K562 (cell line): Measurements from ENCODE around the gene ATAD3C. TPM values are rescaled to one million over a fixed set of nuclear protein-coding genes. Genes with fewer than 3 reads are reported as not detected.

ENCODE experiments used
- ADNP ChIP-seq: fragments of 200-800 bp; sonication (Bioruptor generic); IDR thresholded peaks from 2 replicates; pipeline ENCODE4 v1.6.1; 2016; ENCODE audit warnings: missing genetic modification characterization, missing compliant biosample characterization
- ARNT ChIP-seq, 2 experiments: fragments of 450-650 bp; IDR thresholded peaks; 2 replicates each; pipeline ENCODE4 v1.6.1; 2016; ENCODE audit warnings: mild to moderate bottlenecking in 1 of 2
- CBFB ChIP-seq: sonication (generic); formaldehyde crosslinking; IDR thresholded peaks from 2 replicates; pipeline ENCODE4 v1.4.0; 2020; ENCODE audit warnings: mild to moderate bottlenecking, missing genetic modification reagents
- CBX8 ChIP-seq: fragments of 200-600 bp; sonication (generic); IDR thresholded peaks from 2 replicates; pipeline ENCODE4 v1.6.1; 2012; ENCODE audit warnings: borderline replicate concordance, mixed run types, low read depth, mild to moderate bottlenecking, moderate library complexity, mixed read lengths, low read length, control low read depth, inconsistent platforms; ENCODE audit not compliant: poor library complexity, severe bottlenecking; ENCODE audit errors: extremely low read depth
- CC2D1A ChIP-seq: fragments of 450-650 bp; IDR thresholded peaks from 2 replicates; pipeline ENCODE4 v1.6.1; 2017; ENCODE audit warnings: mild to moderate bottlenecking
- DPF2 ChIP-seq: fragments of 450-650 bp; IDR thresholded peaks from 2 replicates; pipeline ENCODE4 v1.6.1; 2016
- GABPB1 ChIP-seq: sonication (generic); formaldehyde crosslinking; IDR thresholded peaks from 2 replicates; pipeline ENCODE4 v1.8.0; 2022; ENCODE audit warnings: mild to moderate bottlenecking, missing genetic modification reagents
- HDAC2 ChIP-seq: fragments of 450-650 bp; IDR thresholded peaks from 2 replicates; pipeline ENCODE4 v1.6.1; 2016; ENCODE audit warnings: mild to moderate bottlenecking
- HOXB6 ChIP-seq: fragments of 250-450 bp; sonication (Bioruptor Pico); IDR thresholded peaks from 2 replicates; pipeline ENCODE4 v1.5.1; 2022; ENCODE audit warnings: mild to moderate bottlenecking, borderline replicate concordance
- KLF10 ChIP-seq: fragments of 250-450 bp; sonication (Bioruptor Pico); IDR thresholded peaks from 2 replicates; pipeline ENCODE4 v1.6.1; 2021; ENCODE audit warnings: matching md5 sums
- KLF16 ChIP-seq: IDR thresholded peaks from 2 replicates; pipeline ENCODE4 v1.6.1; 2016; ENCODE audit warnings: antibody characterized with exemption
- MYC ChIP-seq, 2 experiments: fragments of 250-450 bp in 1 of 2; sonication (Bioruptor Pico) in 1 of 2; IDR thresholded peaks; 2 replicates each; pipeline versions ENCODE4 v1.5.1 to v1.6.1; 2012 to 2021; ENCODE audit warnings: low read depth in 2 of 2, borderline replicate concordance in 1 of 2, improper control_type of control experiment in 1 of 2, low read length in 1 of 2, mild to moderate bottlenecking in 1 of 2, moderate library complexity in 1 of 2
- NEUROD1 ChIP-seq: fragments of 150-350 bp; IDR thresholded peaks from 2 replicates; pipeline ENCODE4 v1.6.1; 2014; ENCODE audit warnings: borderline replicate concordance, low read length, low read depth; ENCODE audit not compliant: partially characterized antibody
- NR0B1 ChIP-seq: fragments of 450-650 bp; IDR thresholded peaks from one replicate; pipeline ENCODE4 v1.6.1; 2018; ENCODE audit warnings: mild to moderate bottlenecking, moderate library complexity; ENCODE audit not compliant: partially characterized antibody
- RREB1 ChIP-seq: fragments of 250-450 bp; sonication (Bioruptor Pico); IDR thresholded peaks from 2 replicates; pipeline ENCODE4 v1.4.0; 2020
- TAF15 ChIP-seq: fragments of 200-400 bp; formaldehyde crosslinking; IDR thresholded peaks from 2 replicates; pipeline ENCODE4 v1.6.1; 2017; ENCODE audit warnings: mild to moderate bottlenecking, low read depth, low read length, moderate library complexity
- TAF7 ChIP-seq: fragments of 450-650 bp; IDR thresholded peaks from 2 replicates; pipeline ENCODE4 v1.6.1; 2016; ENCODE audit warnings: missing genetic modification characterization, missing compliant biosample characterization
- TOE1 ChIP-seq, 2 experiments: fragments of 450-650 bp in 1 of 2; sonication (generic) in 1 of 2; formaldehyde crosslinking in 1 of 2; IDR thresholded peaks; 2 replicates each; pipeline versions ENCODE4 v1.7.1 to v1.8.0; 2016 to 2022; ENCODE audit warnings: borderline replicate concordance in 2 of 2, mild to moderate bottlenecking in 2 of 2, antibody characterized with exemption in 1 of 2, inconsistent platforms in 1 of 2, low read depth in 1 of 2, missing genetic modification reagents in 1 of 2, moderate library complexity in 1 of 2
- ZBTB8A ChIP-seq: fragments of 450-650 bp; IDR thresholded peaks from 2 replicates; pipeline ENCODE4 v1.6.1; 2018; ENCODE audit warnings: mild to moderate bottlenecking, moderate library complexity; ENCODE audit not compliant: partially characterized antibody
- ZC3H8 ChIP-seq: fragments of 450-650 bp; IDR thresholded peaks from 2 replicates; pipeline ENCODE4 v1.6.1; 2017
- ZFPM2 ChIP-seq: fragments of 250-450 bp; sonication (Bioruptor Pico); IDR thresholded peaks from 2 replicates; pipeline ENCODE4 v1.5.1; 2022; ENCODE audit warnings: mild to moderate bottlenecking
- ZNF347 ChIP-seq: fragments of 450-650 bp; formaldehyde crosslinking; IDR thresholded peaks from 2 replicates; pipeline ENCODE4 v1.4.0; 2020; ENCODE audit warnings: low read depth, mild to moderate bottlenecking, moderate library complexity
- polyA plus RNA-seq, 8 experiments: library from polyadenylated mRNA; depleted of rRNA in 4 of 8; stranded (reverse) in 5 of 8; unstranded in 3 of 8; fragments of >200 nt; fragmentation: Nextera tagmentation in 2 of 8; fragmentation: Illumina TruSeq in 1 of 8; extraction: Ambion mirVana in 2 of 8; extraction: Trizol in 1 of 8; gene quantifications; 2 replicates each; pipeline versions ENCODE4 v1.2.1 to v1.2.3, GENCODE V29; 2011 to 2014; ENCODE audit warnings: inconsistent platforms in 1 of 8, missing spikeins in 1 of 8
- total RNA-seq, 7 experiments: library from RNA; depleted of rRNA in 6 of 7; stranded (reverse); fragments of >200 nt in 6 of 7; fragmentation: Illumina TruSeq in 2 of 7; extraction: Trizol in 2 of 7; gene quantifications; 2 replicates each; pipeline versions ENCODE4 v1.2.1 to v1.2.3, GENCODE V29; 2011 to 2021; ENCODE audit warnings: low replicate concordance in 1 of 7

ATAD3C gene
- total and polyA plus RNA-seq, 9 of the 15 experiments (the other 6 are each of a cell fraction or from before 2014, with no cell fraction given): 0.03 to 0.18 TPM; not detected in 7

GRCh38 chr1:1470626-1471388, 21.3 kb downstream of the ATAD3C start (continued):
- TF ChIP-seq RREB1 (CRISPR knock-in tag) (no peak), ZC3H8 (no peak), NEUROD1 (no peak), TAF7 (0 out of 2 replicates have a peak, but pooled peaks have one; percentile 37), GABPB1 (CRISPR knock-in tag) (no peak), MYC (IDR thresholded peaks at IDR 0.05; ENCODE audit: low read depth, low read length) (no peak), MYC (CRISPR knock-in tag; IDR thresholded peaks at IDR 0.05; ENCODE audit: borderline replicate concordance, low read depth) (no peak), TAF15 (no peak), HDAC2 (no peak), ZBTB8A (no peak), ZFPM2 (CRISPR knock-in tag) (no peak), NR0B1 (no peak), CBX8 (no peak), ZNF347 (CRISPR knock-in tag) (no peak), ADNP (no peak), TOE1 (IDR thresholded peaks at IDR 0.05; ENCODE audit: borderline replicate concordance) (no peak), TOE1 (CRISPR knock-in tag; IDR thresholded peaks at IDR 0.05; ENCODE audit: borderline replicate concordance, low read depth) (0 out of 2 replicates have a peak, but pooled peaks have one; percentile 36), KLF10 (CRISPR knock-in tag) (no peak), KLF16 (no peak), DPF2 (peak; percentile 40), CBFB (no peak), ARNT (IDR thresholded peaks at IDR 0.05) (0 out of 4 replicates have a peak, but pooled peaks of 1 of the 2 experiments have one; percentile 1), CC2D1A (no peak), HOXB6 (CRISPR knock-in tag) (no peak)
